GM18870 (cell line): ENCODE measurements around the gene TMBIM4.

Source experiments
- ATAC-seq: cut with Tn5 transposase; IDR thresholded peaks from one replicate; pipeline ENCODE4 v1.9.1; 2021; ENCODE audit warnings: moderate library complexity; ENCODE audit not compliant: unreplicated experiment

The TMBIM4 gene

DNA sequence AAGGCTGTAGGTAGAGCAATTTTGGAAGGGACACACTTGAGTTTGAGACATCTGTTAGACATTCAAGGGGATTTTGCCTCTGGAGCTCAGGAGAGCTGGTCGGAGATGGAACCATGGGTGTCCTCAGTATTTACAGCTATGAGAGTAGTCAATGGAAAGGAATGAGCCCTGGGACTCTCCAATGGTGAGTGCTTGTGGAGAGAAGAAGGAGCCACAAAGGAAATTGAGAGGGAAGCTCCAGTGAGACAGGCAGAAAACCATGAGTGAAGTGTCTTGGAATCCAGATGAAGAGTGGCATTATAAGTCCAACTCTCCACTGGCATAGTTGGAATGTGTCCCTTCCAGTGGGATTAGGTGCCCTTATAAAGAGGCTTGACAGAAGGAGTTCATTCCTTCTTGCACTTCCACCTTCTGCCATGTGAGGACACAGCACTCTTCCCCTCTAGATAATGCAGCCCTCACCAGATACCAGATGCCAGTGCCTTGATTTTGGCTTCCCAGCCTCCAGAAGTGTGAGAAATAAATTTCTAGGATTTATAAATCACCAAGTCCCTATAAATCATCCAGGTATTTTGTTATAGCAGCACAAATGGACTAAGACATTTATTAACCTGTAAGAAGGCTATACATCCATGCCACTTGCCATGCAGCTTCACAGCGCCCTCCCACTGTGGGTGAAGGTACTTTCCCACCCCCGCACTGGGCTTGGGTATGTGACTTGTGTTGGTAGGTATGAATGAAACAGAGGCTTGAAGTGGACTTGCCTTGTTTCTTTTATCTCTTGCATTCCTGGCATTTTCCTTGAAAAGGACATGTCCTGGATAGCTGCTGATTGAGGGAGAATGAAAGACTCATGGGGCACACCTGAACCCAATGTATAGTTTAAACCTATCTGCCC lies 66.5 kb downstream of the TMBIM4 start:
- ATAC-seq = no peak

- peak; percentile 72 for ATAC-seq
These were observed 77.1 kb downstream of the TMBIM4 start for GRCh38 chr12:66092559-66093269.

DNA sequence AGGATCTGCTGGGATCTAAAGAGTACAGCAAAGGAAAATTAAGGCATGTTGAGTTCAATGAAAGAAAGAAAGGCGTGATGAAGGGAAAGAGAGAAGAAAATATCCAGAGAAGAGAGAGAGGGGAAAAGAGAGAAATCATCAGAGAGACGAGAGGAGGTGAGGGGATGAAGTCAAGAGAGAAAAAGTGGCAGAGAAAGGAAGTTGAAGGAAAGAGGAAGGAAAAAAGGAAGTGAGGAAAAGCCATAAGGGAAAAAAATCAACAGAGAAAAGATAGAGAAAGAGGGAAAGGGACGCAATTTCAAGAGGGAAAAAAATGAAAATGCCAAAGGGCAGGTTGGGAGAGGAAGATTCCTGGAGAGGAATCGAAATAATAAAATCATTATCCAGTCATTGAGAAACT lies 79.6 kb downstream of the TMBIM4 start:
- ATAC-seq = no peak

- peak; percentile 67 for ATAC-seq
These were observed 82.3 kb downstream of the TMBIM4 start for GRCh38 chr12:66087365-66087943.

DNA sequence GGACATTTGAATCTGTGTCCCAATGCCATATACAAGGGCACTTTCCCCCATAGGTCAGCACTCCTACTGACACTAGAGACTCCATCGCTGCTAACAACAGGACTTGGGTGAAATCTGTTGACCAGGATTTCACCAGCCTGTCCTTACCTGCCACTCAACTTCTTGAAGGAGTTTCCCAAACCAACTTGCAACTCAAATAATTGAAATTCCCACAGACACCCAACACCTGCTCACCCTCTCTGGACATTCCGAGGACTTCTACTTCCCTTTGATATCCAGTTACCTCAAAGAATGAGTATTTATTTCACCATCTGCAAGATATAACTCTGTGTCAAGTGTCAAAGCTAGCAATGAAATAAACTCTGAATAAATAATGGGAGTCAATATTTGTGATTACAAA lies 83.8 kb downstream of the TMBIM4 start:
- ATAC-seq = no peak
